GM19467 (cell line): Measurements from ENCODE around the gene GP5.

ENCODE experiments used
- ATAC-seq: cut with Tn5 transposase; IDR thresholded peaks from one replicate; pipeline ENCODE4 v1.9.1; 2021; ENCODE audit warnings: mild to moderate bottlenecking, moderate library complexity; ENCODE audit not compliant: unreplicated experiment

The GP5 gene

GRCh38 chr3:194397757-194398312, 1.2 kb downstream of the GP5 start:
- ATAC-seq: no peak

DNA sequence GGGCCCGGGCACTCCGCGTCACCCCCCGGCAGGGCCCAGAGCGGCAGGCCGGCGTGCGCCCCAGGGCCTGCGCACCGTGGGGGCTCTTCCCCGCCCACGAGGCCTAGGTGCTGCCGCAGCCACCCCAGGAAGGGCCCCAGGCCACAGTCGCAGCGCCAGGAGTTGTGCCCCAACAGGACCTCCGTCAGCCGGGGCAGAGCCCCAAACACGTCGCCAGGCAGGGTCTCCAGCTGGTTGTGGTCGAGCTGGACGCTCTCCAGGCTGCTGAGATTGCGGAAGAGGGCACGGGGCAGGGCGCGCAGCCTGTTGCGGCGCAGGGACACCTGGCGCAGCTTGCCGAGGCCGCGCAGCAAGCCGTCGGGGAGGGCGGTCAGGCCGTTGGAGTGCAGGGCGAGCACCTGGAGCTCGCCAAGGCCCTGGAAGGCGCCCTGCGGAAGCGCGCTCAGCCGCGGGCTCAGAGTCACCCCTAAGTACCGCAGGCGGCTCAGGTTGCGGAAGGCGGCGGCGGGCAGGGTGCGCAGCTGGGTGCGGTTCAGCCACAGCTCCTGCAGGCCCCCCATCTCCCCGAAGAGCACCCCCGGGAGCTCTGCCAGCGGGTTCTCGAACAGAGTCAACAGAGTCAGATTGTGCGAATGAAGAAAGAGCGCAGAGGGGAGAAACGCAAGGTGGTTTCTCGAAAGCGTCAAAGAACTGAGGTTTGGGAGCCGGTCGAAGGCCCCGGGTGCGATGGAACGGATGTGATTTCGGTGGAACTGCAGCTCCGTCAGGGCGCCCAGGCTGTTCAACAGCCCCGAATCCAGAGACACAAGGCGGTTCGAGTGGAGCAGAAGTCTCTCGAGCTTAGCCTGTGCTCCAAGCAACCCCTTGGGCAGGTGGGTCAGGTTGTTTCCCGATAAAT, 2.0 kb downstream of the GP5 start:
- no peak for ATAC-seq

- no peak for ATAC-seq
Observed at GRCh38 chr3:194396539-194396858, 2.6 kb downstream of the GP5 start.

DNA sequence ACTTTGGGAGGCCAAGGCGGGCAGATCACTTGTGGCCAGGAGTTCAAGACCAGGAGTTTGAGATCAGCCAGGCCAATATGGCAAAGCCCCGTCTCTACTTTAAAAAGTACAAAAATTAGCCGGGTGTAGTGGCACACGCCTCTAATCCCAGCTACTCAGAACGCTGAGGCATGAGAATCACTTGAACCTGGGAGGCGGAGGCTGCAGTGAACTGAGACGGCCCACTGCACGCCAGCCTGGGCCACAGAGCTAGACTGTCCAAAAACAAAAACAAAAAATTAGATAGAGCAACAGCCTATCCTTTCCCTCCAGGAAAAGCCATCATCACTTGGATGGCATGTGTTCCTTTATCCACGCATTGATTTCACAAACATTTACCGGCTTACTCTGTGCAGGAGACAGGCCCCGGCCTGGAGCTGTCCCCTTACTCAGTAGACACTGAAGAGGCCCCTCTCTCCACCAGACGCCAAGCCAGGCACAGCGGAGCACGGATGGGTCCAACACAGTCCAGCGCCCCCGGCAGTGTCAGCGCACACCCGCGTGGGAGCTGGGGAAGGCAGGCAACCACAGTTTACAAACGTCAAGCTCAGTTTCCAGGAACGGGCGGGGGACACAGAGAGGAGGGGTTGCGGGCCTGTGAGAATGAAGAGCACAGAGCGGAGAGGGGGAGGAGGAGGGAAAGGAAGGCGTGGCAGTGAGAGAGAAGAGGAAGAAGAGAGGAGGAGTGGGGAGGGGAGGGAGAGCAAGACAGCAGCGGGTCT, 3.1 kb downstream of the GP5 start:
- ATAC-seq: no peak

DNA sequence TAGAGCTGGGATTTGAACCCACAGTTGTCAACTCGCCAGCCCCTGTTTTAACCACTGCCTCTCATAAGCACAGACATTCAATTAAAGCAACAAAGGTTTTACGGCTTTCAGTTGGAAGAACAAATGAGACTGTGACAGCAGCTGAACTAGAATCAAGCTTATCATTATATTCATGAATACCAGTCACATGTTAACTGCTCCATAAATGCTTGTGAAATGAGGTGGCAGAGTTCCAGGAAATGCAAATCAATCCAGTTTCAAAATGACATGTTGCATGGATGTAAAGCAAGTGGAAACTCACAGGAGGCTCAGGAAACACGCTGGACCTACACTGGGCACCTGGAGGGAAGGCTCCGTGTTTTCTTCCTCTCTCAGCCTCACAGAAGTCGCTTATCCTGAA, 3.9 kb downstream of the GP5 start:
- ATAC-seq: no peak

- no peak for ATAC-seq
Observed at GRCh38 chr3:194392576-194392975, 6.5 kb downstream of the GP5 start.

GRCh38 chr3:194390835-194391234, 8.2 kb downstream of the GP5 start:
- ATAC-seq: no peak

DNA sequence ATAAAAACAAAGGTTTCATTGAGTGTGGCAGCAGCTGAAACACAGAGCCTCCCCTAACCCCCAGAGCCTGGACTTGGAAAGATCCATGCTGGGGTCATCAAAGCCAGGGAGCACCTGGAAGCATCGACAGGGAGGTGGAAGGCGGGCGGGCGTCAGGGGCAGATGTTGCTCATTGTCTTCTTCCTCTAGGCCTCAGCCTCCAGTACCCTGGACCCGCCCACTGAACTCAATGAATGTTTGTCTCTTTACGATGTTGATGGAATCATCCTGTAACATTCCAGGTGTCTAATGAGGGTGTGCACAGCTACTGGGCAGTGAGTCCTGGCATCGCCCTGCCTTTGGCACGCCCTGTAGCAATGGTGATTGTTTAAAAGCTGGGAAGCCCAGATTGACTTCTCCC, 9.8 kb downstream of the GP5 start:
- ATAC-seq: no peak

GRCh38 chr3:194387926-194388418, 11.1 kb downstream of the GP5 start:
- no peak for ATAC-seq

DNA sequence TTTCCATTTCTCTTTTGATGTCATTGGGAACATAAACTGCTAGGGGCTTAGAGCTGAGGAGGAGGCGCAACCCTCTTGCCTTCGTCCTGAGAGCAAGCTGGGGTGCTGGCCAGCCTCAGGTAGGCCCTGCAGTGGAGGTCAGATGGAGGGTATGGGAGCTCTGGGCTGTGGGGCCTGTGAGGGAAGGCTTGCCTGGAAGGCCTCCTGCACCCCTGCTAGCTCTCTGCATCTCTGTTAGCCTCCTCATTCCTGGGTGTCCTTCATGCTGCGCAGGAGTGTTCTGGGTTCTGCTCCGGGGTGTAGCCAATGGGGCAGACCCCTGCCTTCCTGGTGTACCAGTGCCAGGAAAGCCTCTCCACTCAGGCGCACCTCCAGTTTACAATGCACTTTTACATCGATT, 11.8 kb downstream of the GP5 start:
- ATAC-seq: no peak

DNA sequence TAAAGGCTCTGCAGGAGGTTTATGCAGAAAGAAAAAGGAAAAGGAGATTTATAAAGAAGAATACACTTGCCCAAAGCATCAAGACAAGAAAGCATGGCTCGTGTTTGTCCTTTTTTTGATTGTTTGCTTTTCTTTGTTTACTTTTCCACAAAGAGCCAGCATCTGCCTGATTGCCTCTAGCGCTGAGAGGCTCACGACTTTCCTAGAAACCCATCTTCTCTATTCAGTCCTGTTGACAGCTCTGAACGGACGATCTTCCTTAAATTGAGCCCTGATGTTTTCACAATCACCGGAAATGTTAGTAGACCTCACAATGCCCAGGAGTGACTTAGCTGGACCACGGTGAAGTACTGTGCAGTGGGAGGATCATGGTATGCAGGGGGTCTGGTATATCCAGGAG, 12.4 kb downstream of the GP5 start:
- no peak for ATAC-seq

DNA sequence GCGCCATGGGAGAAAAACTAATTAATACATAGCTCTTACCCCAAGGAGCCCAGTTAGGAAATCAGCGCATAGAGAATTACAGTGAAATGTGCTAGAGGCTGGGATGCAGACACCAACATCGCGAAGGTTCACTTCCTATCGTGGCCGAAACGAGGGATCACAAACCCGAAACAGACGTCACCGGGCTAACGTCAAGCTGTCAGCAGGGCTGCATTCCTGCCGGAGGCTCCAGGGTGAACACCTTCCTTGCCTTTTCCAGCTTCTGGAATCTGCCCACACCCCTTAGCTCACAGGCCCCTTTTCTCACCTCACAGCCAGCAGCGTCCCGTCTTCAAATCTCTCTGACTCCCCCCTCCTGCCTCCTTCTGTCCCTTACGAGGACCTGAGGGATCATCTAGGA, 13.0 kb downstream of the GP5 start:
- ATAC-seq: no peak

DNA sequence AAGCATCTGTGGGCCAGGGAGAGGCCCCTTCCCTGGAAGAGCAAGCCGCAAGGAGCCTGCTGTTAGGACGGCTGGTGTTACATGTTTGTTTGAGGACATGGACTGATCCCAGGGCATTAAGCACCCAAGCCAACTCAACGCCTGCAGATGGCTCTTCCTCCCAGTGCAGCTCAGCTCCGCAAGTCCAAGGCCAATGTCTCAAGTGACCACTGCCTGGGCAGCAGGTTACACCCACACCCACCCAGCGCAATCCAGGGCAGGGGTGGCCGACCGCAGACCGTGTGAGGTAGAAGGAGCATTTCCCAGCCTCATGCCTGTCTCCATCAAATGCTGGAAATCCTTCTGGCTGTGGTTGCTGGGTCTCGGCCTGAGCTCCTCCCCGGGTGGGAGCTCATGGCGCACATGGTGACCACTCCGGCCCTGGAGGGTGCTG, 14.5 kb downstream of the GP5 start:
- ATAC-seq: no peak

DNA sequence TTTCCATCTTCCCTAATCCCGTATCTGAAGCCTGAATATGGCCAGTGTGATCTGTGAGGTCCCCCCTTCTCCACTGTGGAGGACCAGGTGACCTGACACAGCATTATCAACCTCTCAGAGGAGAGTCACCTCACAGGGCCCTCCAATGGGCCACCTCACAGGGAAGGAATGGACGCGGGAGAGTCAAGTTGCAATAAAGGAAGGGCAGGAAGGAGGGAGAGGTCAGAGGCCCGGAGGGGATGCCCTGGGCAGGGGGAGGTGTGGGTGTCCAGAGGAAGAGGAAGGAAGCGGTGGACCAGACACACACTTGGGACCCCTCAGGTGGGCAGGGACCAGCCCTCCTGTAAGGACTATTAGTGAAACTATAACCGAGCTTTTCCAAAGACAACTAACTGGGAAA, 14.9 kb downstream of the GP5 start:
- no peak for ATAC-seq

DNA sequence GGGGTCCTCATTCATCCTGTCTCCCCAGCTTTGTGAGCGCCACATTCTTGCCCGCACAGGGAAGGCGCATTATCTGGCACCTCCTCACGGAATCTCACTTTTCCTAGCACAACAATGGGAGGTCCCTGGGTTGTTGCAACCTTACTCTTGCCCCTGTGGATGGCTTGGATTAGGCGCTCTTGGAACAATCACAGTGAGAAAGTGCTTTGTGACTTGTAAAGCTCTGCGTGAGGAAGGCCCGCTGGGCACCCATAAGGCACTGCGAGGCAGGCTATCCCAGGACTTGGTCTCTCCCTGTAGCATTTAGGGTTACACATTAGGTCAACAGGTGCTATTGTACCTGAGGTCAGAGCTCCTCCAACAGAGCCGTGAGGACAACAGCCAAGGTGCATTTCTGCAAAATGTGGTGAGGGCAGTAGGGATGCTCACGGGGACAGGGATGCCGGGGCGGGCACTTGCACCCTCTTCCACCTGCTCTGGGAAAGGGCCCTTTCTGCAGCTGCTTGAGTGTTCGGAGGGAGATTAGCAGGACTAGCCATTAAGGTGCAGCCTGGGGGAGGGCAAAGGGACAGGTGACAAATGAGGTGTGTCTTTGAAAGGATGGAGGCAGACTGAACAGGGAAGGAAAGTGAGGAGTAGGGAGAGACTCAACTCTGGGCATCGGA, 15.7 kb downstream of the GP5 start:
- ATAC-seq: no peak

DNA sequence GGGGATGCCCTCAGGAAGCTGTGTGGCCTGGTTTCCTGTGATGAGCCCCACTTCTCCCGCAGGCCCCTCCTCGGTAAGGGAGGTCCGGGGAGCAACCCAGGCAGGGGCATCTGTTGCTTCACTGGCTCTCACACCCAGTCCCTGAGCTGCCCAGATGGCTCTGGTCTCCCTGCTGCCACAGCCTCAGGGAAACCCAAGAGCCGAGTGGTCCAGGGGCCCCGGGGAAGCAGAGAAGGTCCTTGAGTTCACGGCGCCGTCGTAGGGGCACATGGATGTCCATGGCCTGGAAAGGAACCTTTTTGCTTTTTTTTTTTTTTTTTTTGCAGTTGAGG, 16.2 kb downstream of the GP5 start:
- ATAC-seq: no peak

DNA sequence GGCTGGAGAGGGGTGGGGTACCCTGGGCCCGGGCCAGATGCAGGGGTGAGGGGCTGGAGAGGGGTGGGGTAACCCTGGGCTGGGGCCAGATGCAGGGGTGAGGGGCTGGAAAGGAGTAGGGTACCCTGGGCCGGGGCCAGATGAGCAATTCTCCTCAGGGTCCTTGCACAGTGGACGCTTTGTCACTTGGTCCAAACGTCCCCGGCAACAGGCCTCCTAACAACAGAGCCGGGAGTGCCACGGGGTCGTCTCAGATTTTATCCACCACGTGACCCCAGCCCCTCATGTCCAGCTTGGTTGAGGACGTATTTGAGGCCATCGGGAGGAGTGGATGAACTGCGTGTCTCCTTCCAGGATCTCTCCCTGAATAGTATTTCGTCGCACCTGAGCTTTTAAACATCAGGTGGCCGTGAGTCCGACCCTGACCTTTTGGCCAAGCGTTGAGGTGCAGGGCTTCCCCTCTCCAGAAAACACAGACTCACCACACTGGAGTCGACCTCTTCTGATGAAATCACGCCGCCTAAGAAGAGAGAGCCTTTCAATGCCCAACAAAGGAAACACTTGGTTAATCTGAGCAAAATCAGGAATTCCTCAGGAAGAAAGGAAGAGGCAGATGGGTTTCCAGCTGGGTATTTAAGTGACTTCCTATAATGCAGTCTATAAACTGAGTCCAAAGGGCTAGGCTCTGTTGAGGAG, 16.7 kb downstream of the GP5 start:
- ATAC-seq: no peak

DNA sequence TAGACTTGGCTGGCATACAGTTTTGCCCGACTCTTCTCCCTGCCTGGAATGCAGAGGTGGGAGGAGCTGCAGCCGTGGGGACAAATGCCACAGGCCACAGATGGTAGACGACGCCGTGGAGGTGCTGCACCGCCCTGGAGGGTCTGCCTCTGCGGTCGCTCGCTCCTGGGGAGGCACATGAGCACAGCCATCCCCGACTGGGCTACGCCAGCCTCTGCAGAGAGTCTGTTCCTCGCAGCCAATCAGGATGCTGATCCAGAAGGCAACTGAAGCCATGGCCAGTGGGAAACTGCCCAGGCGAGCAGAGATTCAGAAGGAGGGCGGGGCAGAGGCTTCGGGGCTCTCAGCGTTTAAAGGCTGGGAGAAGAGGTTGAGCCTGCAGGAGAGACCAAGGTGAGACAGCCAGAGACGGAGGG, 17.6 kb downstream of the GP5 start:
- no peak for ATAC-seq

DNA sequence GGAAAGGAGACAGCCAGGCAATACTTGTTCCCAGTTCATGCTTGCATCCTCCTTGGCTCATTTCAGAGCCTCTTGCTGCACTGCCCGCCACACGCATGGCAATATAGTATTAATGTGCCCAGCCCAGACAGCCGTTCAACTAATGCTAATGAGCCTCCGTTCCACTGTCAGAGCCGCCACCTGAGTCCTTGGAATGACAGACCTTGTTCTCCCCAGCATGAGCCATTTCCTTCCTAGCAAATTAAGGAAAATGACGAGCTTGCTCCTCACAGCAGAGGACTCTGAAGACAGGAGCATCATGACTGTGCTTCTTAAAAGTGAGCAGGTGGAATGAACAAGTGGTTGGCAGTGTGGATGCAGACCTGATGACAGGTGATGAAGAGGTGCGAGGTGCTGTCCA, 18.7 kb downstream of the GP5 start:
- ATAC-seq: no peak

DNA sequence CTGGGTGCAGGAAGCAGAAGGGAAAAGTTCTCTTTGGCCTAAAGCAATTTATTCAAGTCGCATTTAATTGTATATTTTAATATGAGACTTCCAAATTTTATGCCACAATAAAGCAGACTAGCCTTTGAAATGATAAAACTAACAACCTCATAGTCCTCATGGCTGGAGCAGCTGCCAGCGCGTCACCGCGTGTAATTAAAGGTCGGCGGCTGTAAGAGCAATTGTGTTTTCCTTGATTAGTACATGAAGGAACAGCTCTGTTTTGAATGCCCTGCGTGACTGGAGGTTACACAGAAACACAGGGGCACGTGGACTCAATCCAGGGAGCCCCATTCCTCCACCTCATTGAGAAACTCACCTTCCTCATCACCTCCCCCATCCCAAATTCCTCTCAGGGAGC, 19.4 kb downstream of the GP5 start:
- ATAC-seq: no peak

GRCh38 chr3:194379231-194379630, 19.8 kb downstream of the GP5 start:
- no peak for ATAC-seq
